HAP-1 (cell line): Measurements from ENCODE around the gene PELI2.

Source experiments
- DNase-seq, 2 experiments: peaks; one replicate each; pipeline ENCODE4 v3.0.0-alpha.2; 2016 to 2020; ENCODE audit warnings: low spot score in 2 of 2
- H3K27me3 ChIP-seq: fragments of 250-450 bp; sonication (Bioruptor Pico); 2 replicates; pipeline ENCODE4 v1.5.1; 2020; ENCODE audit warnings: low read depth, mild to moderate bottlenecking, moderate library complexity
- H3K36me3 ChIP-seq: fragments of 250-450 bp; sonication (Bioruptor Pico); replicated peaks from 2 replicates; pipeline ENCODE4 v1.5.1; 2020; ENCODE audit warnings: mild to moderate bottlenecking
- H3K4me1 ChIP-seq: fragments of 250-450 bp; sonication (Bioruptor Pico); 2 replicates; pipeline ENCODE4 v1.5.1; 2020; ENCODE audit warnings: mild to moderate bottlenecking
- H3K4me3 ChIP-seq: fragments of 250-450 bp; sonication (Bioruptor Pico); 2 replicates; pipeline ENCODE4 v1.5.1; 2020; ENCODE audit warnings: mild to moderate bottlenecking, moderate library complexity
- H3K9me3 ChIP-seq: fragments of 250-450 bp; sonication (Bioruptor Pico); 2 replicates; pipeline ENCODE4 v1.5.1; 2020; ENCODE audit warnings: mild to moderate bottlenecking, moderate library complexity
- in situ Hi-C: fragments of 300-500 bp; cut with MboI; formaldehyde crosslinking; loops from 3 replicates; pipeline ENCODE4 v1.14.3; 2020; ENCODE audit warnings: low sequenced_read_pairs, inconsistent platforms, mixed read lengths

Gene PELI2

GRCh38 chr14:56349960-56350359 is 231.7 kb downstream of the PELI2 start:
- Histone ChIP-seq H3K36me3 (no peaks in the 10 kb centered on the region), H3K4me1 (no peaks in the 10 kb centered on the region), H3K4me3 (no peak overlapping the region), H3K27me3 (no peaks in the 10 kb centered on the region), H3K9me3 (no peaks in the 10 kb centered on the region; the same call in 1 of the 2 replicates)
- DNase-seq: no peak
- in situ Hi-C loops: loop anchor here (10.0 kb wide), 3 partner anchors 485 to 645 kb away; no protein-coding TSS in a partner anchor
